Naive thymus-derived CD4-positive, alpha-beta T cell (primary cell): Measurements from ENCODE around the gene CERS6. TPM values are rescaled to one million over a fixed set of nuclear protein-coding genes. Genes with fewer than 3 reads are reported as not detected.

ENCODE experiments used
- ATAC-seq: fragments of 150-1000 bp; cut with Tn5 transposase; 2 replicates; pipeline ENCODE4 v1.10.0; 2021; ENCODE audit warnings: mild to moderate bottlenecking, moderate library complexity
- CTCF ChIA-PET: fragments of 350-600 bp; sonication (Branson Sonifier 250); formaldehyde crosslinking; loops from one replicate; lab custom pipeline; 2021; ENCODE audit warnings: antibody characterized with exemption; lab: Charles Lee
- POLR2A ChIA-PET: fragments of 350-600 bp; sonication (Branson Sonifier 250); formaldehyde crosslinking; loops from one replicate; lab custom pipeline; 2021; ENCODE audit warnings: antibody characterized with exemption, inconsistent platforms; lab: Charles Lee
- DNase-seq, 9 donors: peaks; one replicate each; pipeline versions ENCODE4 v3.0.0 to v3.0.0-alpha.2; 2020 to 2022; ENCODE audit warnings: mixed read lengths in 1 of 9
- H3K27ac ChIP-seq: one replicate; pipeline ENCODE4 v1.7.0; 2013; ENCODE audit warnings: mild to moderate bottlenecking, low read depth, low read length, moderate library complexity
- H3K27me3 ChIP-seq, 2 donors: one replicate each; pipeline ENCODE4 v1.7.0; 2013; ENCODE audit warnings: low read length in 2 of 2, mild to moderate bottlenecking in 2 of 2, moderate library complexity in 2 of 2; ENCODE audit not compliant: control insufficient read depth in 2 of 2, insufficient read depth in 2 of 2
- H3K36me3 ChIP-seq, 3 experiments: 1 replicate in 2 of 3; 2 replicates in 1 of 3; pipeline ENCODE4 v1.7.0; 2013; ENCODE audit warnings: low read length in 3 of 3, mild to moderate bottlenecking in 3 of 3, moderate library complexity in 1 of 3; ENCODE audit not compliant: insufficient read depth in 3 of 3, control insufficient read depth in 2 of 3
- H3K4me1 ChIP-seq, 2 donors: one replicate each; pipeline ENCODE4 v1.7.0; 2013; ENCODE audit warnings: low read length in 2 of 2, mild to moderate bottlenecking in 2 of 2, moderate library complexity in 1 of 2; ENCODE audit not compliant: control insufficient read depth in 2 of 2, insufficient read depth in 2 of 2
- H3K4me3 ChIP-seq: 2 replicates; pipeline ENCODE4 v1.7.0; 2013; ENCODE audit warnings: mild to moderate bottlenecking, low read length
- H3K9me3 ChIP-seq, 3 experiments: 1 replicate in 2 of 3; 2 replicates in 1 of 3; pipeline ENCODE4 v1.7.0; 2013; ENCODE audit warnings: low read length in 3 of 3; ENCODE audit not compliant: control insufficient read depth in 2 of 3
- H3K27ac Mint-ChIP-seq, 9 donors: one replicate each; pipeline ENCODE4 v1.8.0; 2020 to 2022; ENCODE audit warnings: mixed read lengths in 9 of 9, mild to moderate bottlenecking in 8 of 9, moderate library complexity in 5 of 9, inconsistent platforms in 2 of 9
- H3K27me3 Mint-ChIP-seq, 5 donors: one replicate each; pipeline ENCODE4 v1.8.0; 2021 to 2022; ENCODE audit warnings: mixed read lengths in 5 of 5, mild to moderate bottlenecking in 1 of 5
- H3K36me3 Mint-ChIP-seq, 5 donors: one replicate each; pipeline ENCODE4 v1.8.0; 2020 to 2022; ENCODE audit warnings: mixed read lengths in 5 of 5, mild to moderate bottlenecking in 3 of 5, inconsistent platforms in 1 of 5
- H3K4me1 Mint-ChIP-seq, 7 donors: one replicate each; pipeline ENCODE4 v1.8.0; 2020 to 2022; ENCODE audit warnings: mixed read lengths in 7 of 7, mild to moderate bottlenecking in 3 of 7, inconsistent platforms in 1 of 7
- H3K4me3 Mint-ChIP-seq, 10 donors: one replicate each; pipeline ENCODE4 v1.8.0; 2020 to 2022; ENCODE audit warnings: mild to moderate bottlenecking in 10 of 10, mixed read lengths in 10 of 10, moderate library complexity in 6 of 10, inconsistent platforms in 2 of 10
- H3K9me3 Mint-ChIP-seq, 11 donors: one replicate each; pipeline ENCODE4 v1.8.0; 2020 to 2022; ENCODE audit warnings: mixed read lengths in 11 of 11, mild to moderate bottlenecking in 4 of 11, inconsistent platforms in 1 of 11, moderate library complexity in 1 of 11
- intact Hi-C, 2 donors: fragments of 100-400 bp; cut with micrococcal nuclease; formaldehyde crosslinking; loops; one replicate each; pipeline ENCODE4 v1.15.1; 2023
- polyA plus RNA-seq, 2 donors: library from polyadenylated mRNA; unstranded; fragments of 300-500 nt; fragmentation: Illumina TruSeq; gene quantifications; one replicate each; pipeline ENCODE4 v1.2.3, GENCODE V29; 2021
- total RNA-seq, 6 experiments: library from RNA in 5 of 6; stranded (reverse) in 5 of 6; gene quantifications; 1 replicate in 5 of 6; 2 replicates in 1 of 6; pipeline ENCODE4 v1.2.3 and lab custom pipeline; 2021 to 2026

The CERS6 gene
- total and polyA plus RNA-seq, 7 experiments from 2014 or later: 9.1 to 28.4 (median 19.7) TPM

- Histone ChIP-seq H3K4me1 (no peaks in the 10 kb centered on the region), H3K27me3 (no peaks in the 10 kb centered on the region), H3K27ac (no peak overlapping the region), H3K9me3 (no peaks in the 10 kb centered on the region), H3K4me3 (no peak overlapping the region), H3K36me3 (no peaks in the 10 kb centered on the region)
- H3K27me3 Mint-ChIP-seq: peaks cover 0 to 17% (median 0%) of the 10 kb centered on the region in 5 donors
- ATAC-seq: no peak
- H3K4me1 Mint-ChIP-seq: no peaks in the 10 kb centered on the region
- DNase-seq: no peak
- intact Hi-C loops: no loop called here
- ChIA-PET POLR2A (no interaction called here), CTCF (interaction anchor here (0.6 kb wide), 1 partner anchor 469 kb away, joined by 3 read pairs; no protein-coding TSS in a partner anchor)
- H3K9me3 Mint-ChIP-seq: peaks cover 0 to 2% (median 0%) of the 10 kb centered on the region in 11 donors
- H3K36me3 Mint-ChIP-seq: no peaks in the 10 kb centered on the region
- no peak overlapping the region for H3K27ac Mint-ChIP-seq
- H3K4me3 Mint-ChIP-seq: no peak overlapping the region
Measured at GRCh38 chr2:168814939-168815907, 359.2 kb downstream of the CERS6 start.

GRCh38 chr2:168816369-168816768 lies 360.3 kb downstream of the CERS6 start:
- H3K27ac ChIP-seq: no peak overlapping the region
- no peaks in the 10 kb centered on the region for H3K9me3 ChIP-seq
- Mint-ChIP-seq H3K4me3 (no peak overlapping the region), H3K36me3 (no peaks in the 10 kb centered on the region), H3K4me1 (no peaks in the 10 kb centered on the region), H3K27ac (no peak overlapping the region), H3K27me3 (peaks cover 0 to 12% (median 0%) of the 10 kb centered on the region in 5 donors), H3K9me3 (peaks cover 0 to 2% (median 0%) of the 10 kb centered on the region in 11 donors)
- ChIA-PET POLR2A (no interaction called here), CTCF (no interaction called here)
- DNase-seq (no peak), ATAC-seq (no peak)
- no peak overlapping the region for H3K4me3 ChIP-seq
- H3K36me3 ChIP-seq: no peaks in the 10 kb centered on the region
- no peaks in the 10 kb centered on the region for H3K27me3 ChIP-seq
- intact Hi-C loops: no loop called here
- no peaks in the 10 kb centered on the region for H3K4me1 ChIP-seq

GRCh38 chr2:168819050-168819715 lies 363.1 kb downstream of the CERS6 start:
- no peak overlapping the region for H3K4me3 Mint-ChIP-seq
- H3K4me1 Mint-ChIP-seq: no peaks in the 10 kb centered on the region
- CTCF ChIA-PET: no interaction called here
- H3K27ac Mint-ChIP-seq: no peak overlapping the region
- no peak overlapping the region for H3K27ac ChIP-seq
- H3K4me1 ChIP-seq: no peaks in the 10 kb centered on the region
- H3K4me3 ChIP-seq: no peak overlapping the region
- intact Hi-C loops: no loop called here
- no peaks in the 10 kb centered on the region for H3K9me3 ChIP-seq
- ATAC-seq: no peak
- peaks cover 0 to 8% (median 0%) of the 10 kb centered on the region in 5 donors for H3K27me3 Mint-ChIP-seq
- H3K36me3 ChIP-seq: no peaks in the 10 kb centered on the region
- POLR2A ChIA-PET: no interaction called here
- no peaks in the 10 kb centered on the region for H3K27me3 ChIP-seq
- no peaks in the 10 kb centered on the region for H3K36me3 Mint-ChIP-seq
- H3K9me3 Mint-ChIP-seq: peaks cover 0 to 2% (median 0%) of the 10 kb centered on the region in 11 donors
- DNase-seq: no peak

- H3K27me3 Mint-ChIP-seq: peaks cover 0 to 7% (median 0%) of the 10 kb centered on the region in 5 donors
- intact Hi-C loops: no loop called here
- Histone ChIP-seq H3K4me3 (no peak overlapping the region), H3K4me1 (no peaks in the 10 kb centered on the region), H3K9me3 (no peaks in the 10 kb centered on the region), H3K27ac (no peak overlapping the region), H3K27me3 (no peaks in the 10 kb centered on the region), H3K36me3 (no peaks in the 10 kb centered on the region)
- no peaks in the 10 kb centered on the region for H3K4me1 Mint-ChIP-seq
- no peaks in the 10 kb centered on the region for H3K36me3 Mint-ChIP-seq
- CTCF ChIA-PET: no interaction called here
- no peak overlapping the region for H3K27ac Mint-ChIP-seq
- no peak for ATAC-seq
- DNase-seq: no peak
- no peak overlapping the region for H3K4me3 Mint-ChIP-seq
- no peaks in the 10 kb centered on the region for H3K9me3 Mint-ChIP-seq
- POLR2A ChIA-PET: no interaction called here
Measured at GRCh38 chr2:168819829-168820489, 363.9 kb downstream of the CERS6 start.

GRCh38 chr2:168821577-168821976 lies 365.5 kb downstream of the CERS6 start:
- ChIA-PET CTCF (no interaction called here), POLR2A (no interaction called here)
- no peaks in the 10 kb centered on the region for H3K36me3 ChIP-seq
- Mint-ChIP-seq H3K27ac (no peak overlapping the region), H3K4me3 (no peak overlapping the region), H3K9me3 (no peaks in the 10 kb centered on the region), H3K36me3 (no peaks in the 10 kb centered on the region), H3K27me3 (peaks cover 0 to 4% (median 0%) of the 10 kb centered on the region in 5 donors), H3K4me1 (no peaks in the 10 kb centered on the region)
- H3K27me3 ChIP-seq: no peaks in the 10 kb centered on the region
- H3K4me3 ChIP-seq: no peak overlapping the region
- DNase-seq (no peak), ATAC-seq (no peak)
- intact Hi-C loops: no loop called here
- no peak overlapping the region for H3K27ac ChIP-seq
- no peaks in the 10 kb centered on the region for H3K9me3 ChIP-seq
- H3K4me1 ChIP-seq: no peaks in the 10 kb centered on the region

- Histone ChIP-seq H3K27ac (no peak overlapping the region), H3K4me3 (no peak overlapping the region), H3K36me3 (no peaks in the 10 kb centered on the region), H3K9me3 (no peaks in the 10 kb centered on the region), H3K4me1 (no peaks in the 10 kb centered on the region), H3K27me3 (no peaks in the 10 kb centered on the region)
- Mint-ChIP-seq H3K9me3 (no peaks in the 10 kb centered on the region), H3K27ac (no peak overlapping the region), H3K4me3 (no peak overlapping the region), H3K27me3 (peaks cover 0 to 4% (median 0%) of the 10 kb centered on the region in 5 donors), H3K4me1 (no peaks in the 10 kb centered on the region), H3K36me3 (no peaks in the 10 kb centered on the region)
- ATAC-seq (no peak), DNase-seq (no peak)
- intact Hi-C loops: no loop called here
- CTCF ChIA-PET: no interaction called here
- POLR2A ChIA-PET: no interaction called here
Measured at GRCh38 chr2:168821992-168822391, 365.9 kb downstream of the CERS6 start.
